Esophagus muscularis mucosa (tissue), 4 donors: ENCODE results near the gene TMCC1. TPM values are rescaled to one million over a fixed set of nuclear protein-coding genes. Genes with fewer than 3 reads are reported as not detected.

ENCODE experiments used
- DNase-seq: peaks from one replicate; pipeline ENCODE4 v3.0.0-alpha.2; 2017; ENCODE audit errors: extremely low spot score
- H3K27ac ChIP-seq, 4 donors: fragments of 200-600 bp; sonication (generic); replicated peaks in 1 of 4; 1 replicate in 3 of 4; 2 replicates in 1 of 4; pipeline ENCODE4 v1.5.1; 2016 to 2019; ENCODE audit warnings: mild to moderate bottlenecking in 1 of 4
- H3K27me3 ChIP-seq, 4 donors: fragments of 200-600 bp; sonication (generic); one replicate each; pipeline versions ENCODE4 v1.5.1 to v1.6.0; 2016 to 2019
- H3K36me3 ChIP-seq, 4 donors: fragments of 200-600 bp; sonication (generic); one replicate each; pipeline ENCODE4 v1.5.1; 2016 to 2019
- H3K4me1 ChIP-seq, 4 donors: fragments of 200-600 bp; sonication (generic); one replicate each; pipeline ENCODE4 v1.5.1; 2016 to 2019
- H3K4me3 ChIP-seq, 4 donors: fragments of 200-600 bp; sonication (generic); 1 replicate in 2 of 4; 2 replicates in 2 of 4; pipeline ENCODE4 v1.5.1; 2016 to 2019; ENCODE audit warnings: mild to moderate bottlenecking in 4 of 4, moderate library complexity in 1 of 4
- H3K9me3 ChIP-seq, 4 donors: fragments of 200-600 bp; sonication (generic); 1 replicate in 3 of 4; 2 replicates in 1 of 4; pipeline ENCODE4 v1.5.1; 2016 to 2019
- CTCF ChIP-seq, 3 experiments: fragments of 200-600 bp in 2 of 3; fragments of 450-650 bp in 1 of 3; sonication (generic) in 2 of 3; IDR thresholded peaks; one replicate each; pipeline ENCODE4 v1.5.1; 2017 to 2019; ENCODE audit warnings: antibody characterized with exemption in 3 of 3, mild to moderate bottlenecking in 2 of 3, moderate library complexity in 1 of 3
- EP300 ChIP-seq: sonication (generic); formaldehyde crosslinking; IDR thresholded peaks from one replicate; pipeline ENCODE4 v1.6.1; 2017; ENCODE audit warnings: antibody characterized with exemption
- POLR2A ChIP-seq: fragments of 450-650 bp; IDR thresholded peaks from one replicate; pipeline ENCODE4 v1.6.1; 2017; ENCODE audit warnings: antibody characterized with exemption, moderate library complexity, mild to moderate bottlenecking, low read depth
- POLR2AphosphoS5 ChIP-seq, 2 donors: sonication (generic); formaldehyde crosslinking; IDR thresholded peaks; one replicate each; pipeline ENCODE4 v1.6.1; 2017; ENCODE audit warnings: antibody characterized with exemption in 2 of 2
- WGBS: methylation state at CpG from one replicate; pipeline ENCODE4 v1.1.5; 2018; 5-methylcytosine and 5-hydroxymethylcytosine counted together
- intact Hi-C: fragments of 100-400 bp; cut with DNase I; formaldehyde crosslinking; loops from one replicate; pipeline ENCODE4 v1.15.1; 2023
- total RNA-seq, 4 donors: library from RNA; depleted of rRNA; stranded (reverse); fragments of >200 nt; gene quantifications; one replicate each; pipeline versions ENCODE4 v1.1.0 to v1.2.1, GENCODE V29; 2016

The TMCC1 gene
- total RNA-seq, 4 donors from 2014 or later = 24.5 to 36.2 (median 28.9) TPM

GRCh38 chr3:129897026-129897425 is 3.5 kb upstream of the TMCC1 start:
- Histone ChIP-seq H3K9me3 (no peaks in the 10 kb centered on the region), H3K27ac (no peak overlapping the region), H3K27me3 (no peaks in the 10 kb centered on the region), H3K36me3 (no peaks in the 10 kb centered on the region), H3K4me3 (no peak overlapping the region), H3K4me1 (peaks cover 11 to 19% (median 14%) of the 10 kb centered on the region in 4 donors)
- DNase-seq = no peak
- intact Hi-C loops = no loop called here
- no peak for TF ChIP-seq EP300
- TF ChIP-seq POLR2AphosphoS5 (IDR thresholded peaks at IDR 0.05) = no peak
- TF ChIP-seq CTCF (IDR thresholded peaks at IDR 0.05) = no peak
- TF ChIP-seq POLR2A = no peak
- WGBS = 59% methylated on average over 3 of the region's 3 CpGs

GRCh38 chr3:129892857-129893580 is 492 bp downstream of the TMCC1 start:
- Histone ChIP-seq H3K4me1 (peaks cover 40 to 58% (median 52%) of the 10 kb centered on the region in 4 donors), H3K36me3 (no peaks in the 10 kb centered on the region), H3K4me3 (peak overlapping the region; percentile 62 to 95 (median 88)), H3K9me3 (no peaks in the 10 kb centered on the region), H3K27ac (peak overlapping the region; percentile 91 to 94 (median 92)), H3K27me3 (no peaks in the 10 kb centered on the region)
- intact Hi-C loops = loop anchor here (5.0 kb wide), 1 partner anchor 56 kb away; no protein-coding TSS in a partner anchor
- peak; percentile 92 for DNase-seq
- WGBS = 0% methylated on average over 12 of the region's 62 CpGs
- TF ChIP-seq POLR2AphosphoS5 (IDR thresholded peaks at IDR 0.05) = peak; percentile 3 to 51
- no peak for TF ChIP-seq EP300

- DNase-seq = no peak
- 9% methylated on average over 13 of the region's 13 CpGs for WGBS
- TF ChIP-seq EP300 (no peak), CTCF (IDR thresholded peaks at IDR 0.05) (no peak), POLR2A (no peak), POLR2AphosphoS5 (IDR thresholded peaks at IDR 0.05) (no peak)
- no peaks in the 10 kb centered on the region for H3K27me3 ChIP-seq
- H3K36me3 ChIP-seq = no peaks in the 10 kb centered on the region
- peak overlapping the region; percentile 91 to 94 (median 92) for H3K27ac ChIP-seq
- H3K4me3 ChIP-seq = peak overlapping the region; percentile 62 to 95 (median 88)
- intact Hi-C loops = loop anchor here (5.0 kb wide), 1 partner anchor 55 kb away; no protein-coding TSS in a partner anchor
- H3K9me3 ChIP-seq = no peaks in the 10 kb centered on the region
- peaks cover 40 to 58% (median 52%) of the 10 kb centered on the region in 4 donors for H3K4me1 ChIP-seq
Observed at GRCh38 chr3:129892486-129892856, 1.0 kb downstream of the TMCC1 start.

GRCh38 chr3:129890891-129891290 is 2.6 kb downstream of the TMCC1 start:
- Histone ChIP-seq H3K36me3 (no peaks in the 10 kb centered on the region), H3K27ac (no peak overlapping the region), H3K9me3 (no peaks in the 10 kb centered on the region), H3K27me3 (no peaks in the 10 kb centered on the region), H3K4me1 (peaks cover 40 to 58% (median 52%) of the 10 kb centered on the region in 4 donors), H3K4me3 (no peak overlapping the region)
- intact Hi-C loops = loop anchor here (5.0 kb wide), 1 partner anchor 54 kb away; no protein-coding TSS in a partner anchor
- no peak for DNase-seq
- 92% methylated on average over 2 of the region's 2 CpGs for WGBS
- TF ChIP-seq POLR2AphosphoS5 (IDR thresholded peaks at IDR 0.05) (no peak), CTCF (IDR thresholded peaks at IDR 0.05) (no peak), POLR2A (no peak), EP300 (no peak)

GRCh38 chr3:129890125-129890524 is 3.4 kb downstream of the TMCC1 start:
- Histone ChIP-seq H3K36me3 (no peaks in the 10 kb centered on the region), H3K27ac (no peak overlapping the region), H3K4me3 (no peak overlapping the region), H3K27me3 (no peaks in the 10 kb centered on the region), H3K4me1 (peaks cover 40 to 58% (median 52%) of the 10 kb centered on the region in 4 donors), H3K9me3 (no peaks in the 10 kb centered on the region)
- TF ChIP-seq CTCF (IDR thresholded peaks at IDR 0.05) (no peak), POLR2A (no peak), EP300 (no peak), POLR2AphosphoS5 (IDR thresholded peaks at IDR 0.05) (no peak)
- intact Hi-C loops = loop anchor here (5.0 kb wide), 1 partner anchor 53 kb away; no protein-coding TSS in a partner anchor
- no peak for DNase-seq
- WGBS = 67% methylated on average over 2 of the region's 2 CpGs
